Body of pancreas (tissue), 4 donors: ENCODE data around the gene HPS6.

Experiments
- CTCF ChIP-seq, 7 experiments: fragments of 450-650 bp in 4 of 7; fragments of 200-600 bp in 3 of 7; sonication (generic) in 3 of 7; IDR thresholded peaks; one replicate each; pipeline ENCODE4 v1.5.1; 2016 to 2019; ENCODE audit warnings: antibody characterized with exemption in 7 of 7
- POLR2A ChIP-seq, 3 donors: fragments of 450-650 bp; IDR thresholded peaks; one replicate each; pipeline ENCODE4 v1.6.1; 2016; ENCODE audit warnings: antibody characterized with exemption in 3 of 3, mild to moderate bottlenecking in 2 of 3

- TF ChIP-seq POLR2A (IDR thresholded peaks at IDR 0.05) (no peak), CTCF (IDR thresholded peaks at IDR 0.05) (no peak)
Observed at GRCh38 chr10:102113261-102113955, 48.3 kb downstream of the HPS6 start.
